ENCODE data around the gene P2RY14.

- TF ChIP-seq CTCF (conservative IDR thresholded peaks at IDR 0.05; ENCODE audit: low read length) (no peak), EZH2phosphoT487 (IDR thresholded peaks at IDR 0.05; ENCODE audit: borderline replicate concordance) (no peak)
These were observed 61.4 kb downstream of the P2RY14 start for GRCh38 chr3:151216641-151217607.

Data from Loucy (cell line).